GM18520 (cell line): Measurements from ENCODE around the gene RSBN1.
"Not testable (repeated sequence)": the region's sequence is repeated elsewhere in the genome, so short reads cannot be mapped to it uniquely, and the experiment has no call there.

Experiments
- ATAC-seq: cut with Tn5 transposase; IDR thresholded peaks from one replicate; pipeline ENCODE4 v1.9.1; 2021; ENCODE audit not compliant: unreplicated experiment

RSBN1 gene

DNA sequence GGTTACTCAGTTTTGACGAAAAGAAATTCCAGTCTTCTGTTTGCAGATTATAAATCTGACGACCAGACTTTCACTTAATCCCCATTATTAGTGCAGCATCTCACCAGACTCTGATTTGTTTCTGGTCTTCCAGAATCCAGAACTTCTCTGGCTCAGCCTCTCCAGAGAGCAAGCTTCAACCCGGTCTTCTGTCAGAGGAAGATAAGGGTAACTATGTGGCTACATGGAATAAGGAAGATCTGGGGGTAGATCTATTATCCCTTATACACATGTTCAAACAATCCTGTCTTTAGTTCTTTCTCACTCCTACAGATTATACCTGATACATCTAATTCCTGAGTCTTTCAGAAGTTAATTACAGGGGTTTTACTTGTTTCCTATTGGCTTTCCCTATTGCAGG lies 62.9 kb downstream of the RSBN1 start:
- ATAC-seq: no peak

DNA sequence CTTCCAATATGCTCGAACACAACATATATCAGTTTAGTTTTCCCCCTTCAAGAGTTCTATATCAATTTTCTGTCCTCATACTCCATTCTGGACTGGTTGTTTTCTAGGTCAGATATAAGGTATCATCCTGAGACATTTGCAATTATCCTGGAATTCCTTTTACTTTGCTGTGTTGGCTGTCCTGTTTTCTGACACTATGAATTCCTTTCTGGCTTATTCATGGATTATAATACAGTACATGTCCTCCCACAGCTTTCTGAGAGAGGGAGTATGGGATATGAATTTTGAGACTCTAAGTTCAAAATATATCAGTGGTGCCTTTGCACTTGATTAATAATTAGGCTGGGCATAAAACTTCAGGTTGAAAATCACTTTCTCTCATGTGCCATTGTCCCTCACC lies 64.9 kb downstream of the RSBN1 start:
- ATAC-seq: no peak

DNA sequence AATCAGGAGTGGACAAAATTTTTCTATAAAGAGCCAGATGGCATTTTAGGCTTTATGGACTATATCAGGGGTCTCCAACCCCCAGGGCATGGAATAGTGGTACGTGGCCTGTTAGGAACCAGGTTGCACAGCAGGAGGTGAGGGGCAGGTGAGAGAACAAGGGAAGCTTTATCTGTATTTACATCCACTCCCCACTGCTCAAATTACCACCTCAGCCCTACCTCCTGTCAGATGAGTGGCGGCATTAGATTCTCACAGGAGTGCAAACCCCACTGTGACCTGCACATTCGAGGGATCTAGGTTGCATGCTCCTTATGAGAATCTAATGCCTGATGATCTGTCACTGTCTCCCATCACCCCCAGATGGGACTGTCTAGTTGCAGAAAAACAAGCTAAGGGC lies 66.9 kb downstream of the RSBN1 start:
- no peak for ATAC-seq

DNA sequence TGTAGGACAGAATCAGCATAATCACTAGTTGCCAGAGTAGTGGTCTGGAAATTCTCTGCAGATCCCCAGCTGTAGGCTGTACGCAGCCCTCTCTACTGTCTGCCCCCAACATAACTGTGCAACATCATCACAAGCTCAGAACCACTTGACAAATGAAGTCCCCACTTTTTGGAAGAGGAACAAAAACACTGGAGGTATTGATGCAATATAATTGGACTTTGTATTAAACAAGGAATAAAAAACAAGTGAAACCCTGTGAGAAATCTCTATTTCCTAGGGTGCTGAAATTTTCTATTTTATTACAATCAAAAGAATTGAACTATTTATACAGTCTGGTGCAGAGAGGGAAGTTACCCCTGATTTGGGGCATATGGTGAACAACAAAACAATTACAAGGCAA lies 68.2 kb downstream of the RSBN1 start:
- ATAC-seq: no peak

DNA sequence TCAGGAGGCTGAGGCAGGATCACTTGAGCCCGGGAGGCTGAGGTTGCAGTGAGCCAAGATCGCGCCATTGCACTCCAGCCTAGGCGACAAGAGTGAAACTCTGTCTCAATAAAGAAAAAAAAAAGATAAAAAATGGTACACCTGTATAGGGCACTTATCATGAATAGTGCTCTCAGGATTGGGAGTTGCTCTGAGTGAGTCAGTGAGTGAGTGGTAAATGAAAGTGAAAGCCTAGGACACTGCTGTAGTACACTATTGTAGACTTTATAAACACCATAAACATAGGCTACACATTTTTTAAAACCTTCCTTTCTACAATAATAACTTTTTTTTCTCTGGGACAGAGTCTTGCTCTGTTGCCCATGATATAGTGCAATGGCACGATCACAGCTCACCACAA lies 69.8 kb downstream of the RSBN1 start:
- ATAC-seq: no peak

DNA sequence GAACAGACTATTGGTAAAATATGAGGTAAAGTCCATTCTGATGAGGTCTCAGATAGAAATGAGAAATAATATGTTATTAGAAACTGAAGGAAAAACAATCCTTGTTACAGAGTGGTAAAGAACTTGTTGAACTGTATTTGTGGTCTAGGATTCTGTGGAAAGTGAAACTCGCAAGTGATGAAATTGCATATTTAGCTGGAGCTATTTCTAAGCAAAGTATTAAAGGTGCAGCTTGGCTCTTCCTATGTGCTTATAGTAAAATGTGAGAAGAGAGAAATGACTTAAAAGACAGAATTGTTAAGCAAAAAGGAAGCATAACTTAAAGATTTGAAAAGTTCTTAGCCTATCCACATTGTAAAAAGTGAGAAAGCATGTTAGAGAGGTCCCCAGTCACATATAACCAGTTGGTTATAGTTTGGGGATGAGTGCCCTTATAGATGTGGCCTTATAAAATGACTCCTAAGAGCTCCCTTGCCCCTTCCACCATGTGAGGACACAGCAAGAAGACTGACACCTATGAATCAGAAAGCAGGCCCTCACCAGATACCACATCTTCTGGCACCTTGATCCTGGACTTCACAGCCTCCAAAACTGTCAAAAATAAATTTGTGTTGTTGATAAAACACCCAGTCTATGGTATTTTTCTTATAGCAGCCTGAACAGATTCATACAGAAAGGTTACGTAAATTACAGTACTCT lies 77.8 kb downstream of the RSBN1 start:
- no peak for ATAC-seq

DNA sequence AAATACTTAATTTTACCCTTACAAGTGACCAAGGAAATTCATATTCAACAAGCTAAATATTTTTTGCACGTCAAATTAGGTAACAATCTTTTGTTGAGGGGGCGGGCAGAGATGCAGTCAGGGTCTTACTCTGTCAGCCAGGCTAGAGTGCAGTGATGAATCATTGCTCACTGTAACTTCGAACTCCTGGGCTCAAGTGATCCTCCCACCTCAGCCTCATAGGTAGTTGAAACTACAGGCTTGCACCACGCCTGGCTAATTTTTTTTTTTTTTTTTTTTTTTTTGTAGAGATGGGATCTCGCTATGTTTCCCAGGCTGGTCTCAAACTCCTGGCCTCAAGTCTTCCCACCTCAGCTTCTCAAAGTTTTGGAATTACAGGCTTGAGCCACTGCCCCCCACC lies 79.5 kb downstream of the RSBN1 start:
- no peak for ATAC-seq

DNA sequence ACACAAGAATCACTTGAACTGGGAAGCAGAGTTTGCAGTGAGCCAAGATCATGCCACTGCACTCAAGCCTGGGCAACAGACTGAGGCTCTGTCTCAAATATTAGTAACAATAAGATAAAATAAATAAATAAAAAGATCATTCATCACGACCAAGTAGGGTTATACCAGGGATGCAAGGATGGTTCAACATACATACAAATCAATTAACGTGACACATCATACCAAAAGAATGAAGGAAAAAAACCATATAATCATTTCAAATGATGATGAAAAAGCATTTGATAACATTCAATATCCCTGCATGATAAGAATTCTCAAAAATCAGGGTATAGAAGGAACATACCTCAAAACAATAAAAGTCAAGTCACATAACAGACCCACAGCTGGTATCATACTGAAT lies 91.3 kb downstream of the RSBN1 start:
- no peak for ATAC-seq

DNA sequence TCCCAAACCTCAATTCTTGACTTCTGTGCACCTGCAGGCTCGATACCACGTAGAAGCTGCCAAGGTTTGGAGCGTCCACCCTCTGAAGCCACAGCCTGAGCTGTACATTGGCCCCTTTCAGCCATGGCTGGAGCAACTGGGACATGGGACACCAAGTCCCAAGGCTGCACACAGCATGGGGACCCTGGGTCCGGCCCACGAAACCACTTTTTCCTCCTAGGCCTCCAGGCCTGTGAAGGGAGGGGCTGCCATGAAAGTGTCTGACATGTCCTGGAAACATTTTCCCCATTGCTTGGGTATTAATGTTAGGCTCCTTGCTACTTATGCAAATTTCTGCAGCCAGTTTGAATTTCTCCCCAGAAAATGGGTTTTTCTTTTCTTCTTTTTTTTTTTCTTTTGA lies 93.7 kb downstream of the RSBN1 start:
- ATAC-seq: not testable (repeated sequence)

DNA sequence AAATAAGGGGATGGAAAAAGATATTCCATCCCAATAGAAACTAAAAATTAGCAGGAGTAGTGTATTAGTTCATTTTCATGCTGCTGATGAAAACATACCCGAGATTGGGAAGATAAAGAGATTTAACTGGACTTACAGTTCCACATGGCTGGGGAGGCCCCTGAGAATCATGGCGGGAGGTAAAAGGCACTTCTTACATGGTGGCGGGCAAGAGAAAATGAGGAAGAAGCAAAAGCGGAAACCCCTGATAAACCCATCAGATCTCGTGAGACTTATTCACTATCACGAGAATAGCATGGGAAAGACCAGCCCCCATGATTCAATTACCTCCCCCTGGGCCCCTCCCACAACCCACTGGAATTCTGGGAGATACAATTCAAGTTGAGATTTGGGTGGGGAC lies 94.8 kb downstream of the RSBN1 start:
- not testable (repeated sequence) for ATAC-seq

DNA sequence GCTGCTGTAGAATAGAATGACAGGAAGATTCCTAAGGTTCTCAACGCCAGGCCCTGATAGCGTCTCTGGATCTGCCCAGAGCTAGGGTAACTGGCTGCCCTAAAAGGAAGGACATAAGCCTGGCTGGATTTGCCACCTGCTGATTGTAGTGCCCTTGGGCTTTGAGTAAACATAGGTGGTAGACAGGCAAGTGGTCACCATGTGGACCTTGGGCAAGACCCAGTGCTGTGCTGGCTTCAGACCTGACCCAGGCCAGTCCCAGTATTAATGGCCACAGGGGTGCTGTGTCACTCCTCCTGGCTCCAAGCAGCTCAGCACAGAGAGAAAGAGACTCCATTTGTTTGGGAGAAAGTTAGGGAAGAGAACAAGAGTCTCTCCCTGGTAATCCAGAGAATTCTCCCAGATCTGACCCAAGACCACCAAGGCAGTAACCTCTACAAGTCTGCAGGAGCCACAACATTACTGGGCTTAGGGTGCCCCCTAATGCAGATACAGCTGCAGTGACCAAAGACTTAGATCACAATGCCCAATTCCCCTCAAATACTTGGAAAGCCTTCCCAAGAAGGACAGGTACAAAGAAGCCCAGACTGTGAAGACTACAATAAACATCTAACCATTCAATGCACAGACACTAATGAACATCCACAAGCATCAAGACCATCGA lies 97.5 kb downstream of the RSBN1 start:
- no peak for ATAC-seq
